Esophagus squamous epithelium (tissue), 5 donors: Measurements from ENCODE around the gene ALDH2. TPM values are rescaled to one million over a fixed set of nuclear protein-coding genes. Genes with fewer than 3 reads are reported as not detected.
A peak's percentile ranks its signal among the peaks of the same experiment; 100 is the strongest.

Experiments used
- DNase-seq: peaks from one replicate; lab custom pipeline; 2025; lab: John Stamatoyannopoulos, UW
- H3K27ac ChIP-seq, 4 donors: fragments of 200-600 bp; sonication (generic); one replicate each; pipeline ENCODE4 v1.5.1; 2016 to 2019; ENCODE audit warnings: mild to moderate bottlenecking in 1 of 4
- H3K27me3 ChIP-seq, 4 donors: fragments of 200-600 bp; sonication (generic); 1 replicate in 3 of 4; 2 replicates in 1 of 4; pipeline versions ENCODE4 v1.5.1 to v1.6.0; 2017 to 2021; ENCODE audit warnings: antibody characterized with exemption in 1 of 4
- H3K36me3 ChIP-seq, 3 donors: fragments of 200-600 bp; sonication (generic); one replicate each; pipeline ENCODE4 v1.5.1; 2016 to 2019
- H3K4me1 ChIP-seq, 3 donors: fragments of 200-600 bp; sonication (generic); one replicate each; pipeline ENCODE4 v1.5.1; 2017 to 2019
- H3K4me3 ChIP-seq, 4 donors: fragments of 200-600 bp; sonication (generic); 1 replicate in 3 of 4; 2 replicates in 1 of 4; pipeline ENCODE4 v1.5.1; 2016 to 2019; ENCODE audit warnings: mild to moderate bottlenecking in 2 of 4, moderate library complexity in 1 of 4
- H3K9me3 ChIP-seq, 3 donors: fragments of 200-600 bp; sonication (generic); one replicate each; pipeline ENCODE4 v1.5.1; 2016 to 2019
- POLR2A ChIP-seq, 4 donors: fragments of 450-650 bp; IDR thresholded peaks; one replicate each; pipeline ENCODE4 v1.6.1; 2017; ENCODE audit warnings: antibody characterized with exemption in 4 of 4, mild to moderate bottlenecking in 4 of 4, moderate library complexity in 3 of 4
- WGBS, 2 donors: methylation state at CpG; one replicate each; pipeline ENCODE4 v1.1.5; 2018; 5-methylcytosine and 5-hydroxymethylcytosine counted together
- intact Hi-C: fragments of 100-400 bp; cut with DNase I; formaldehyde crosslinking; loops from one replicate; pipeline ENCODE4 v1.15.0; 2022
- total RNA-seq, 4 donors: library from RNA; depleted of rRNA; stranded (reverse); fragments of >200 nt; gene quantifications; one replicate each; pipeline ENCODE4 v1.1.0, GENCODE V29; 2016
- TF ChIP-seq, protein P1 (sequence below), 6 experiments: fragments of 450-650 bp in 4 of 6; fragments of 200-600 bp in 2 of 6; sonication (generic) in 2 of 6; IDR thresholded peaks; one replicate each; pipeline ENCODE4 v1.5.1; 2016 to 2019; ENCODE audit warnings: antibody characterized with exemption in 6 of 6, mild to moderate bottlenecking in 4 of 6, moderate library complexity in 4 of 6
- donor health status: DM: yes; HTN: yes; CAD: no.

ALDH2 gene
- total RNA-seq, 4 donors from 2014 or later = 71.8 to 169 (median 104) TPM

DNA sequence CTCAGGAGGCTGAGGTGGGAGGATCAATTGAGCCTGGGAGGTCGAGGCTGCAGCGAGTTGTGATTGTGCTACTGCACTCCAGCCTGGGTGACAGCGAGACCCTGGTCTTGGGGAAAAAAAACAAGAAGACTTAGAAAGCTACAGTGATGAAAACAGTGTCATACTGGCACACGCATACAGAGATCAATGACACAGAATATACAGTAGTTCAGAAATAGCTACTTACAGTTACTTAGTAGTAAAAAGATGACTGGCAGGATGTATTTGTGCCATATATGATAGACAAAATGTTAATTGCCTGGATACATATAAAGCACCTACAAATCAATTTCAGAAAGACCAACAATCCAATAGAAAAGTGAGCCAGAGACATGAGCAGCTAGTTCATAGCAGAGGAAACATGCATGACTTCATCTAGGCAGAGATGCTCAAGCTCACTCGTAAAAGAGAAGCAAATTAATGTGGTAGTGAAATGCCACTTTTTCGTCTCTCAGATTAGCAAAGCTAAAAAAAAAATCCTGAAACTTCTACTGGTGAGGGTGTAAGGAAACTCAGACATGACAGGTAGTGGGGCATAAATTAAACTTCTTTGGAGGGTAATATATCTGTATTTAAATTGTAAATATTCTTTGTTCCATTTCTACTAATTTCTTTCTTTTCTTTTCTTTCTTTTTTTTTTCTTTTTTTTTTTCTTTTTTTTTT is 2.5 kb upstream of the ALDH2 start:
- no peaks in the 10 kb centered on the region for H3K36me3 ChIP-seq
- TF ChIP-seq, protein P1, sequence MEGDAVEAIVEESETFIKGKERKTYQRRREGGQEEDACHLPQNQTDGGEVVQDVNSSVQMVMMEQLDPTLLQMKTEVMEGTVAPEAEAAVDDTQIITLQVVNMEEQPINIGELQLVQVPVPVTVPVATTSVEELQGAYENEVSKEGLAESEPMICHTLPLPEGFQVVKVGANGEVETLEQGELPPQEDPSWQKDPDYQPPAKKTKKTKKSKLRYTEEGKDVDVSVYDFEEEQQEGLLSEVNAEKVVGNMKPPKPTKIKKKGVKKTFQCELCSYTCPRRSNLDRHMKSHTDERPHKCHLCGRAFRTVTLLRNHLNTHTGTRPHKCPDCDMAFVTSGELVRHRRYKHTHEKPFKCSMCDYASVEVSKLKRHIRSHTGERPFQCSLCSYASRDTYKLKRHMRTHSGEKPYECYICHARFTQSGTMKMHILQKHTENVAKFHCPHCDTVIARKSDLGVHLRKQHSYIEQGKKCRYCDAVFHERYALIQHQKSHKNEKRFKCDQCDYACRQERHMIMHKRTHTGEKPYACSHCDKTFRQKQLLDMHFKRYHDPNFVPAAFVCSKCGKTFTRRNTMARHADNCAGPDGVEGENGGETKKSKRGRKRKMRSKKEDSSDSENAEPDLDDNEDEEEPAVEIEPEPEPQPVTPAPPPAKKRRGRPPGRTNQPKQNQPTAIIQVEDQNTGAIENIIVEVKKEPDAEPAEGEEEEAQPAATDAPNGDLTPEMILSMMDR (IDR thresholded peaks at IDR 0.05) = no peak
- no peak for TF ChIP-seq POLR2A (IDR thresholded peaks at IDR 0.05)
- peaks cover 21 to 48% (median 24%) of the 10 kb centered on the region in 3 donors for H3K4me1 ChIP-seq
- H3K27ac ChIP-seq = no peak overlapping the region
- H3K27me3 ChIP-seq = no peaks in the 10 kb centered on the region
- intact Hi-C loops = no loop called here
- DNase-seq = no peak
- no peak overlapping the region for H3K4me3 ChIP-seq
- 65 to 68% methylated on average over 6 of the region's 6 CpGs for WGBS, 2 donors
- H3K9me3 ChIP-seq = no peaks in the 10 kb centered on the region

DNA sequence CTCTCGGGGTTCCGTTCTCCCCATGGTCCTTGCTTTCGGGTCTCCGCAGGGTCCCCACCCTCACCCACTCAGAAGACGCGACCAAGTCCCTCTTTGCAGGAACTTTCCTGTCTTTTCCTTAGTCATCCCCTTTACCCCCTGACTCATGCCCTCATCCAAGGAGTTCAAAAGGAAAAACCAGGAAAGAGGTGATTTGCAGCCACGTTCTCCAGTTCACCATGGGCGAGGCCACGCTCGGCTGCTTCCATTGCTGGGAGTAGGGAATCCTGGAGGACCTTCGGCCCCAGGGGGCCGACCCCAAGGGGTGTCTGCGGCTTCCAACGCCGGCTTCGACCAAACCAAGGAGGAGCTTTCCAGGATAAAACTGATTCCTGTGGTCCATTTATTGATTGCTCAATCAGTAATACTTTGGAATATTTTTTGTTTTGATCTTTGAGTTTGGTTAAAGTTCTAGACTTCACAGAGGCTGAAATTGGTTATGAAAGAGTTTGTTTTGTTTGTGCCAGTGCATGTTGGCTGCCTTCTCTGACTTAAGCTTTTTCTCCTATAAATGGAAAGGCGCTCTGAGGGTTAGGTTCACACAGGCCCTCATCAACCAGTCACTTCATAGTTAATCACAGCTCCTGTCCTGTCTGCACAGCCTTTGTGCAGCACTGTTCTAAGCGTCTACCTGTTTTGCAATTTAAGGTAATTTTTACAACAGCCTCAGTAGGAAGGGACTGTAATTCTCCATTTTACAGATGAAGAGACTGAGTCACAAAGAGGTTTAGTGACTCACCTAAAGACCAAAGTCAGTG is 827 bp downstream of the ALDH2 start:
- TF ChIP-seq POLR2A (IDR thresholded peaks at IDR 0.05) = no peak
- TF ChIP-seq, protein P1 (IDR thresholded peaks at IDR 0.05) = no peak
- Histone ChIP-seq H3K27ac (peak overlapping the region; percentile 82 to 95 (median 90)), H3K9me3 (no peaks in the 10 kb centered on the region), H3K36me3 (peaks cover 0 to 9% (median 0%) of the 10 kb centered on the region in 3 donors), H3K27me3 (no peaks in the 10 kb centered on the region), H3K4me3 (peak overlapping the region; percentile 63 to 88 (median 79)), H3K4me1 (peaks cover 22 to 71% (median 44%) of the 10 kb centered on the region in 3 donors)
- no peak for DNase-seq
- intact Hi-C loops = no loop called here
- 9 to 12% methylated on average over 15 to 18 of the region's 18 CpGs for WGBS, 2 donors

DNA sequence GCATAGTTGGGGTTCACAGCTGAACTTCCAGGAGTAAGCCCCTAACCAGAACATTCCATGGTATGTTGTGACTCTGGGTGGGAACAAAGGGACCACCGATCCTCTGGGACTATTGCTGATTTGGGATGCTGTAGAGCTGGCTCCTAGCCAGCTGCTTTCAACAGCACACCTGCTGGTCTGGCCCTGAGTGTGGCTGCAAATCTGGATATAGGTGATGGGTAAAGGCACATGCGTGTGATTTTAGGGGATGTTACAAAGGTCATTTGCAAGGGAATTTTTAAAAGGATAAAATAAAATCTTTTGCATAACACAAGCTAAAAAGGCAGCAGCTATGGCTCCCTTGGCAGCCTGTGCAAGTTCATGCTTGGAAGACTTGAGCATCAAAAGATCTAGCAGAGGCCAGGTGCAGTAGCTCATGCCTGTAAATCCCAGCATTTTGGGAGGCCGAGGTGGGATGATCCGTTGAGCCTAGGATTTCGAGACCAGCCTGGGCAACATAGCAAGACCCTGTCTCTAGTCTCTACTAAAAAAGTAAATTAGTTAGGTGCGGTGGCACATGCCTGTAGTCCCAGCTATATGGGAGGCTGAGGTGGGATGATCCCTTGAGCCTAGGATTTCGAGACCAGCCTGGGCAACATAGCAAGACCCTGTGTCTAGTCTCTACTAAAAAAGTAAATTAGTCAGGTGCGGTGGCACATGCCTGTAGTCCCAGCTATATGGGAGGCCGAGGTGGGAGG is 1.6 kb downstream of the ALDH2 start:
- H3K36me3 ChIP-seq = peaks cover 0 to 9% (median 0%) of the 10 kb centered on the region in 3 donors
- no peak for DNase-seq
- intact Hi-C loops = no loop called here
- no peaks in the 10 kb centered on the region for H3K27me3 ChIP-seq
- TF ChIP-seq, protein P1 (IDR thresholded peaks at IDR 0.05) = no peak
- TF ChIP-seq POLR2A (IDR thresholded peaks at IDR 0.05) = no peak
- peaks cover 29 to 78% (median 51%) of the 10 kb centered on the region in 3 donors for H3K4me1 ChIP-seq
- H3K27ac ChIP-seq = peak overlapping the region; percentile 82 to 95 (median 90)
- H3K9me3 ChIP-seq = no peaks in the 10 kb centered on the region
- WGBS, 2 donors = 62 to 68% methylated on average over 8 to 9 of the region's 9 CpGs
- peak overlapping the region in 3 of 4 donors; percentile 73 to 88 (median 85) for H3K4me3 ChIP-seq

DNA sequence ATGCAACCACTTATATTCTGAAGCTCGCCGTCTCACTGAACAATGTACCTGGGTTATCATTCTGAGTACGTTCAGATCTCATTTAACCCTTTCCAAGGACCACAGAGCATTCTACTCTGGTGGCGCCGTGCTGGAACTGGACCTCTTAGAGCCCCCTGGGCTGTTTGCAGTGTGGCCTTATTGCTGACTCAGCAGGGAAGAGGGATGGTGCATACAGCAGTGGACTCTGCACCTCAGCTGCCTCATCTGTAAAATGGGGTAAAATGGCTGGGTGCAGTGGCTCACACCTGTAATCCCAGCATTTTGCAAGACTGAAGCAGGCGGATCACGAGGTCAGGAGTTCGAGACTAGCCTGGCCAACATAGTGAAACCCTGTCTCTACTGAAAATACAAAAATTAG is 2.9 kb downstream of the ALDH2 start:
- WGBS, 2 donors = 51 to 57% methylated on average over 4 to 8 of the region's 8 CpGs
- intact Hi-C loops = no loop called here
- H3K9me3 ChIP-seq = no peaks in the 10 kb centered on the region
- peak overlapping the region in 1 of 4 donors; percentile 32 for H3K4me3 ChIP-seq
- no peaks in the 10 kb centered on the region for H3K27me3 ChIP-seq
- H3K27ac ChIP-seq = peak overlapping the region in 1 of 4 donors; percentile 95
- H3K36me3 ChIP-seq = peaks cover 0 to 9% (median 0%) of the 10 kb centered on the region in 3 donors
- H3K4me1 ChIP-seq = peaks cover 35 to 91% (median 57%) of the 10 kb centered on the region in 3 donors
- TF ChIP-seq, protein P1 (IDR thresholded peaks at IDR 0.05) = no peak
- no peak for TF ChIP-seq POLR2A (IDR thresholded peaks at IDR 0.05)
- no peak for DNase-seq
